ENCODE measurements around the gene ALG1L2. TPM values are rescaled to one million over a fixed set of nuclear protein-coding genes. Genes with fewer than 3 reads are reported as not detected.
"Not testable (repeated sequence)": the region's sequence is repeated elsewhere in the genome, so short reads cannot be mapped to it uniquely, and the experiment has no call there.

Gene ALG1L2
- polyA plus RNA-seq, 4 donors, result 1.5 to 2.1 (median 1.7) TPM

- DNase-seq (ENCODE audit: low read depth in 4 of 4, low spot score in 3 of 4), result not testable (repeated sequence)
Observed at GRCh38 chr3:130119824-130120223, 38.2 kb downstream of the ALG1L2 start.

DNA sequence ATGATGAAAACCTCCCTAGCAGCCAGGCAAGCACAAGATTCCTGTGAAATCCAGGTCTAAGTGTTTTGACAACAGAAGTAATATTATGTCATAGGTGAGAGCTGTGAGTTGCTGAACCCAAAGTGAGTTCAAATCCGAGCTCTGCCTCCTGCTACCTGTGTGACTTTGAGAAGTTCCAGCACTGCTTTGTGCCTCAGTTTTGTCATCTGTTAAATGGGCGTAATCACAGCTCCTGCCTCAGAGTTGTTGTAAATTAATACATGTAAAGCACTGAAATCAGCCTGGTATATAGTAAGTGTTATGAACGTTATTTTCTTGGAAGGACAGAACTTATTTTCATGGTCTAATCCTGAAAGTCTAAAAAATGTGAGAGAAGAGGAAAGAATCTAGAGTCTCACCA lies 38.7 kb downstream of the ALG1L2 start:
- not testable (repeated sequence) for DNase-seq (ENCODE audit: low read depth in 4 of 4, low spot score in 3 of 4)

DNA sequence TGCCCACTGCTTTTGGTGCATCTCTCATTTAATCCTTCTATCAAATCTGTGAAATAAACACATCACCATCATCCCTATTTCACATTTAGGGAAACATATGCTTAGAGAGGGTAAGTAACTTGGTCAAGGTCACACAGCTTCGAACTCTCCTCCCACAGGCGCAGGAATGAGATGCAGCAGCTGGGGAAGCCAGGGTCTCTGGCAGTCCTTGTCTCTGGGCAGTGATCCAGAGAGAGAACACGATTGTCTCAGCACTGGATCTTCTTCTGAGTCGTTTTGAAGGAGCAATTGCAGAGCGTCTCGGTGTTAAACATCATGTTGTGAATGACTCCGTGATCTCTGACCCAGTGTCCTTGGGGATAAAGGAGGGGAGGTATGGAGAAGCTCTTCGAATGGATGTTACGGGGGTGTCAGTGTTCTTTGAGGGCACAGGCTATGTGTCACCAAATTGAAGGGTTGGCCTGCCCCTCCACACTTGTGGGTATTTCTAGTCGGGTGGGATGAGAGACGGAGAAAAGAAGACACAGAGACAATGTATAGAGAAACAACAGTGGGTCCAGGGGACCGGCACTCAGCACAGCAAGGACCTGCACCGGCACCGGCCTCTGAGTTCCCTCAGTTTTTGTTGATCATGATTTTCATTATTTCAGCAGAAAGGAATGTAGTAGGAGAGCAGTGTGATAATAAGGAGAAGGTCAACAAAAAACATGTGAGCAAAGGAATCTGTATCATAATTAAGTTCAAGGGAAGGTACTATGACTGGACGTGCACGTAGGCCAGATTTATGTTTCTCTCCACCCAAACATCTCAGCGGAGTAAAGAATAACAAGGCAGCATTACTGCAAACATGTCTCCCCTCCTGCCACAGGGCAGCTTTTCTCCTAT lies 41.5 kb downstream of the ALG1L2 start:
- DNase-seq (ENCODE audit: low read depth in 4 of 4, low spot score in 3 of 4), result not testable (repeated sequence)

DNA sequence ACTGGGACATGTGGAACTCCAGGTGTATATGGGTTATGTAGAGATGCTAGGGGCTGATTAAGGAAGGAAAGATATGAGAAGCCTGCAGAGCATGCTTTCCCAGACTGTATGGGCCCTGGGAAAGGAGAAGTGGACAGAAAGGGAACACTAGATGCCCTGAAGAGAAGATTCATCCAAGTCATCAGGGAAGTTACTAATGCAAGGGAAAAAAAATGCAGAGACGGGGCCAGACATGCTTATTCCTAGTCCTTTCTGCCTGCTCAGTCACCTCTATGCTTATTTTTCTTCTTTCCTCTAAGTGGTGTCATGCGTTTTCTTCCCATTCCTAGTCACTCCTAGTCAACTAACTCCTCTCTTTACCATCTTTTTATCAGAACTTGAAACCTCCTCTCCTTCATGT lies 43.8 kb downstream of the ALG1L2 start:
- DNase-seq (ENCODE audit: low read depth in 4 of 4, low spot score in 3 of 4), result not testable (repeated sequence)

- DNase-seq (ENCODE audit: low read depth in 4 of 4, low spot score in 3 of 4), result not testable (repeated sequence)
Observed at GRCh38 chr3:130136337-130136736, 54.7 kb downstream of the ALG1L2 start.

DNA sequence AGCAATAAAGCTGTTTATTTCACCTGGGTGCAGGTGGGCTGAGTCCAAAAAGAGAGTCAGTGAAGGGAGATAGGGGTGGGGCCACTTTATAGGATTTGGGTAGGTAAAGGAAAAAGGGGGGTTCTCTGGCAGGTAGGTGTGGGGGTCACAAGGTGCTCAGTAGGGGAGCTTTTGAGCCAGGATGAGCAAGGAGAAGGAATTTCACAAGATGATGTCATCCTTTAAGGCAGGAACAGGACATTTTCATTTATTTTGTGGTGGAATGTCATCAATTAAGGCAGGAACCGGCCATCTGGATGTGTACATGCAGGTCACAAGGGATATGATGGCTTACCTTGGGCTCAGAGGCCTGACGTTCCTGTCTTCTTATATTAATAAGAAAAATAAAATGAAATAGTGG lies 56.1 kb downstream of the ALG1L2 start:
- DNase-seq (ENCODE audit: low read depth in 4 of 4, low spot score in 3 of 4), result not testable (repeated sequence)

DNA sequence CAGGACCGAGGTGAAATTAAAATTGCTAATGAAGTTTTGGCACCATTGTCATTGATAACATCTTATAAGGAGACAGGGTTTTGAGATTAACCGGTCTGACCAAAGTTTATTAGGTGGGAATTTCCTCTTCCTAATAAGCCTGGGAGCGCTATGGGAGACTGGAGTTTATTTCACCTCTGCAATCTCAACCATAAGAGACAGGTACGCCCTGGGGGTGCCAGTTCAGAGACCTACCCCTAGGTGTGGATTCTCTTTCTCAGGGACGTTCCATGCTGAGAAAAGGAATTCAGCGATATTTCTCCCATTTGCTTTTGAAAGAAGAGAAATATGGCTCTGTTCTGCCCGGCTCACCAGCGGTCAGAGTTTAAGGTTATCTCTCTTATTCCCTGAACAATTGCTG lies 57.4 kb downstream of the ALG1L2 start:
- DNase-seq (ENCODE audit: low read depth in 4 of 4, low spot score in 3 of 4), result not testable (repeated sequence)

- not testable (repeated sequence) for DNase-seq (ENCODE audit: low read depth in 4 of 4, low spot score in 3 of 4)
Observed at GRCh38 chr3:130140756-130141155, 59.1 kb downstream of the ALG1L2 start.

DNA sequence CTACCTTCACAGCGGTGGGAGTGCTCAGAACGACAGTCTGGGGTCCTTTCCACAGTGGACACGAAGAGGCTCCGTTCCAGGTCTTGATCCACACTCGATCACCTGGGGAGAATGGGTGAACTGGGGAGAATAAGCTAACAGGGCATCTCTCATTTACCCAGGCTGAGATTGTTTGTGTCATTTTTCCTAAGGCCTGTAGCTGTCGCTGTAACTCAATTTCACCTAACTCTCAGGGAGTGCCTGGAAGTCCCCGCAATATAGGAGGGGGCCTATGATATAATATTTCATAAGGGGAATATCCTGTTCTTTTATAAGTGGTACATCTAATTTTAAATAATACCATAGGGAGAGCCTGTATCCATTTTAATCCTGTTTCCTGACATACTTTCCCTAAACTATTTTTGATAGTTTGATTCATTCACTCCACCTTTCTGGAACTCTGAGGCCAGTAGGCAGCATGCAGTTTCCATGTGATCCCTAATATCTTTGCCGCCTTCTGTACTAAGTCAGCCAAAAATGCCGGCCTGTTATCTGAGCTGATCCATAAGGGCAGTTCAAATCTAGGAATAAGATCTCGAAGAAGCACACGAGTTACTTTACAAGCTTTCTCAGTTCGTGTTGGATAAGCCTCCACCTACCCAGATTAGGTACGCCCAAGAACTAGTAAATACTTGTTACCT lies 62.2 kb downstream of the ALG1L2 start:
- not testable (repeated sequence) for DNase-seq (ENCODE audit: low read depth in 4 of 4, low spot score in 3 of 4)

DNA sequence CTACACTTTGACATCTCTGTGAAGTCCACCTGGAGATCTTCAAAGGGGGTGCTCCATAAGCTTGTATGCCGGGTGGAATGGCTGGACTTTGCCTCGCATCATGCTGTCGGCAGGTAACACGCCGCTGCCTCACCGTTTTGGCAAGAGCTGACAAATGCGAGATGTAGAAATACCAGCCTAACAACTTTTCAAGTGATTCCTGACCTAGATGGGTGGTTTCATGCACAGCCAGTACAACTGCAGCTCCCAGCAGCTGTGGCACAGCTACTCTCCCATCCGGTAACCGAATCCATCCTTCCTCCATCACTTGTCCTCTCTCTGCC lies 62.7 kb downstream of the ALG1L2 start:
- DNase-seq (ENCODE audit: low read depth in 4 of 4, low spot score in 3 of 4), result not testable (repeated sequence)

- not testable (repeated sequence) for DNase-seq (ENCODE audit: low read depth in 4 of 4, low spot score in 3 of 4)
Observed at GRCh38 chr3:130145456-130145855, 63.8 kb downstream of the ALG1L2 start.

- not testable (repeated sequence) for DNase-seq (ENCODE audit: low read depth in 4 of 4, low spot score in 3 of 4)
Observed at GRCh38 chr3:130146465-130146864, 64.8 kb downstream of the ALG1L2 start.

Other genes with a start within 250 kb of the ALG1L2 start
- 10 to 100 TPM; 24.5 to 27.6 (median 26.3) TPM for gene TMCC1, start 188.1 kb upstream of the ALG1L2 start, polyA plus RNA-seq (ENCODE audit: insufficient read length in 4 of 4)
- gene TRH, start 107.1 kb upstream of the ALG1L2 start, polyA plus RNA-seq (ENCODE audit: insufficient read length in 4 of 4), result under 1 TPM; 0.28 to 0.99 (median 0.41) TPM

Data from right renal pelvis (tissue), 4 donors.